GM23338 (cell line): ENCODE results near the gene TUBA3E. TPM values are rescaled to one million over a fixed set of nuclear protein-coding genes. Genes with fewer than 3 reads are reported as not detected.
"Not testable (repeated sequence)": the region's sequence is repeated elsewhere in the genome, so short reads cannot be mapped to it uniquely, and the experiment has no call there.

Source experiments
- ATAC-seq: fragments of 200-7000 bp; cut with Tn5 transposase; 3 replicates; pipeline ENCODE4 v1.9.1; 2020
- DNase-seq: peaks from one replicate; pipeline ENCODE4 v3.0.0-alpha.2; 2015; ENCODE audit warnings: low spot score
- H2AFZ ChIP-seq: fragments of 200-600 bp; sonication (generic); 2 replicates; pipeline ENCODE4 v1.8.0; 2016; ENCODE audit warnings: antibody characterized with exemption, mild to moderate bottlenecking, moderate library complexity
- H3F3A ChIP-seq: fragments of 200-600 bp; sonication (generic); replicated peaks from 2 replicates; pipeline ENCODE4 v1.8.0; 2017; ENCODE audit warnings: antibody characterized with exemption, mixed run types, low read depth
- H3K27ac ChIP-seq: fragments of 200-600 bp; sonication (generic); 2 replicates; pipeline ENCODE4 v1.6.1; 2016; ENCODE audit warnings: low read depth
- H3K27me3 ChIP-seq: fragments of 200-600 bp; sonication (generic); 2 replicates; pipeline ENCODE4 v1.8.0; 2016; ENCODE audit warnings: mild to moderate bottlenecking, mixed run types, moderate library complexity; ENCODE audit not compliant: insufficient read depth
- H3K36me3 ChIP-seq: fragments of 200-600 bp; sonication (generic); 2 replicates; pipeline ENCODE4 v1.8.0; 2016; ENCODE audit warnings: mild to moderate bottlenecking; ENCODE audit not compliant: insufficient read depth
- H3K4me1 ChIP-seq: fragments of 200-600 bp; sonication (generic); 2 replicates; pipeline ENCODE4 v1.8.0; 2016; ENCODE audit warnings: mild to moderate bottlenecking, moderate library complexity; ENCODE audit not compliant: insufficient read depth
- H3K4me2 ChIP-seq: fragments of 200-600 bp; sonication (generic); 2 replicates; pipeline ENCODE4 v1.7.1; 2017; ENCODE audit warnings: mixed run types
- H3K4me3 ChIP-seq: fragments of 200-600 bp; sonication (generic); 2 replicates; pipeline ENCODE4 v1.6.1; 2016; ENCODE audit warnings: mixed run types
- H3K79me2 ChIP-seq: fragments of 200-600 bp; sonication (generic); replicated peaks from 2 replicates; pipeline ENCODE4 v1.8.0; 2017; ENCODE audit warnings: mild to moderate bottlenecking; ENCODE audit not compliant: insufficient read depth
- H3K9me2 ChIP-seq: fragments of 200-600 bp; sonication (generic); 2 replicates; pipeline ENCODE4 v1.8.0; 2017; ENCODE audit not compliant: insufficient read depth
- H4K20me1 ChIP-seq: fragments of 200-600 bp; sonication (generic); replicated peaks from 2 replicates; pipeline ENCODE4 v1.8.0; 2017; ENCODE audit warnings: mild to moderate bottlenecking; ENCODE audit not compliant: insufficient read depth
- H3K27ac Mint-ChIP-seq: 2 replicates; pipeline ENCODE4 v1.8.0; 2020; ENCODE audit warnings: inconsistent platforms, mild to moderate bottlenecking, moderate library complexity, mixed read lengths
- H3K27me3 Mint-ChIP-seq: 3 replicates; pipeline ENCODE4 v1.8.0; 2022; ENCODE audit warnings: low read depth, mild to moderate bottlenecking, moderate library complexity, mixed read lengths, inconsistent platforms; ENCODE audit not compliant: insufficient read depth, poor library complexity
- H3K36me3 Mint-ChIP-seq: 3 replicates; pipeline ENCODE4 v1.8.0; 2021; ENCODE audit warnings: low read depth, mild to moderate bottlenecking, inconsistent platforms, moderate library complexity, mixed read lengths
- H3K4me1 Mint-ChIP-seq: 3 replicates; pipeline ENCODE4 v1.8.0; 2020; ENCODE audit warnings: mild to moderate bottlenecking, inconsistent platforms, mixed read lengths
- H3K4me3 Mint-ChIP-seq: 3 replicates; pipeline ENCODE4 v1.8.0; 2021; ENCODE audit warnings: moderate library complexity, mild to moderate bottlenecking, inconsistent platforms, mixed read lengths
- H3K9me3 Mint-ChIP-seq: 3 replicates; pipeline ENCODE4 v1.8.0; 2020; ENCODE audit warnings: moderate library complexity, mild to moderate bottlenecking, inconsistent platforms, mixed read lengths
- polyA plus RNA-seq: library from polyadenylated mRNA; unstranded; fragments of >200 nt; fragmentation: Nextera tagmentation; extraction: Ambion mirVana; gene quantifications from 2 replicates; pipeline ENCODE4 v1.2.1, GENCODE V29; 2016
- total RNA-seq: library from RNA; depleted of rRNA; stranded (reverse); fragments of >200 nt; shearing (Covaris generic); gene quantifications from 2 replicates; pipeline ENCODE4 v1.2.3, GENCODE V29; 2014; rRNA removed

Gene TUBA3E
- total and polyA plus RNA-seq, 2 experiments from 2014 or later, result 0.21 to 0.31 TPM

DNA sequence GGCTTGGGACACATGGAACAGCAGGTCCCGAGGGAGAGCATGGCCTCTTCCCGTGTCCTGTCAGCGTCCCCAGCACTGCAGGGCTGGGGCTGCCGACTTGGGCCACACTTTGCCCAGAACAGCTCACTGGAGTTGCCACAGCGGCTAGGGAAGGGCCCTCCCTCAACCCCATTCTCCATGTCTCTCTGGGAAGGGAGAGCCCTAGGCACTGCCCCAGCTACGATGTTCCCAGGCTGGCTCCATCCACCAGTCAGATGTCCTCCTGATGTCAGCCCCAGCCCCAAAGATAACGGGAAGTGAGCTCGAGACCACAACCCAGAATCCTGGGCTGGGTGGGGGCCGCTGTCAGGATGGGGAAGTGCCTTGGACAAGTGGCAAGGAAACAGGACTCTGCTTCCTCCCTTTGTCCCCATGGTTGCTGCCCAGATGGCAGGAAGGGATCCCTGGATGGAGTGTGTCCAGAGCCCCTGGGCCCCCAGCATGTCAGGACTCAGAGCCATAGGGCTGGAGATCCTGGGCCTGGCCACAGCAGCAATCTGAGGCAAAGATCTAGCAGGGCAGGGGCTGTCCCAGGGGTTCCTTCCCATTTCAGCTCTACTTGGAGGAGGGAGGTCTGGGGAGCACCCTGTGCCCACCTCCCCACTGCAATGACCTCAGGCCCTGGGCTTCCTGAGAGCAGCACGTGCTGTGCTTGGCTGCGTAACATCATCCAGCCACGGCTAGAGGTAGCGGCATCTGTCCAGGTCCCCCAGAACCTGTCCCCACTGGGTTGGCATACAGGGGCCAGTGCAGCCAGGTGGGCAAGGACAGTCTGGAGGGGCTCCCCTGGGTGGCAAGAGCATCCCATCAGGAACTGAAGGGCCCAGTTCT, 55.6 kb downstream of the TUBA3E start:
- H3K9me3 Mint-ChIP-seq, H3K27ac Mint-ChIP-seq, H4K20me1 ChIP-seq, H3K27me3 ChIP-seq, H3K4me3 ChIP-seq, H3K27ac ChIP-seq, H3K36me3 ChIP-seq, H3K4me1 ChIP-seq, DNase-seq, H3K36me3 Mint-ChIP-seq, H3K4me2 ChIP-seq, H3K79me2 ChIP-seq, H3F3A ChIP-seq, H2AFZ ChIP-seq, ATAC-seq, H3K4me1 Mint-ChIP-seq, H3K9me2 ChIP-seq: not testable (repeated sequence)
- H3K27me3 Mint-ChIP-seq, result peaks cover 13% of the 10 kb centered on the region
- H3K4me3 Mint-ChIP-seq, result peak overlapping the region; percentile 70; the same call in 2 of the 3 replicates

Other genes with a start within 250 kb of the TUBA3E start
- not detected in 2 replicates for gene RAB6C, start 218.8 kb downstream of the TUBA3E start, total RNA-seq
- 0.07 TPM in 1 of 2 replicates, not detected in the other for gene RAB6C, start 218.8 kb downstream of the TUBA3E start, polyA plus RNA-seq
- 1.8 and 3.0 TPM in 2 replicates for gene POTEF, start 69.2 kb downstream of the TUBA3E start, total RNA-seq
- gene POTEF, start 69.2 kb downstream of the TUBA3E start, polyA plus RNA-seq, result 1.0 and 1.1 TPM in 2 replicates
- gene CCDC74B, start 53.3 kb downstream of the TUBA3E start, total RNA-seq, result 22.1 and 34.5 TPM in 2 replicates
- 15.1 and 16.4 TPM in 2 replicates for gene CCDC74B, start 53.3 kb downstream of the TUBA3E start, polyA plus RNA-seq
- 87.5 and 98.6 TPM in 2 replicates for gene SMPD4, start 16.8 kb downstream of the TUBA3E start, total RNA-seq
- gene SMPD4, start 16.8 kb downstream of the TUBA3E start, polyA plus RNA-seq, result 43.5 and 44.2 TPM in 2 replicates
- 60.0 and 70.9 TPM in 2 replicates for gene MZT2B, start 16.2 kb downstream of the TUBA3E start, total RNA-seq
- gene MZT2B, start 16.2 kb downstream of the TUBA3E start, polyA plus RNA-seq, result 233 and 263 TPM in 2 replicates
- 113 and 147 TPM in 2 replicates for gene IMP4, start 144.5 kb upstream of the TUBA3E start, total RNA-seq
- 87.8 and 88.6 TPM in 2 replicates for gene IMP4, start 144.5 kb upstream of the TUBA3E start, polyA plus RNA-seq
- gene PTPN18, start 157.6 kb upstream of the TUBA3E start, total RNA-seq, result 9.8 and 10.9 TPM in 2 replicates
- gene PTPN18, start 157.6 kb upstream of the TUBA3E start, polyA plus RNA-seq, result 8.7 and 10.1 TPM in 2 replicates